Adipocyte (in vitro differentiated cells): ENCODE data around the gene AHNAK2.

ENCODE experiments used
- DNase-seq: peaks from one replicate; pipeline ENCODE4 v3.0.0-alpha.2; 2015; ENCODE audit warnings: low read depth
- H3K27me3 ChIP-seq: replicated peaks from 2 replicates; pipeline ENCODE4 v1.7.0; 2013; ENCODE audit warnings: mild to moderate bottlenecking, low read length, moderate library complexity; ENCODE audit not compliant: control insufficient read depth, insufficient read depth
- H3K36me3 ChIP-seq: 2 replicates; pipeline ENCODE4 v1.7.0; 2013; ENCODE audit warnings: low read length, mild to moderate bottlenecking, moderate library complexity; ENCODE audit not compliant: control insufficient read depth, insufficient read depth, severe bottlenecking
- H3K4me1 ChIP-seq: 2 replicates; pipeline ENCODE4 v1.7.0; 2013; ENCODE audit warnings: mild to moderate bottlenecking, low read length, moderate library complexity; ENCODE audit not compliant: control insufficient read depth, insufficient read depth
- H3K4me3 ChIP-seq: 2 replicates; pipeline ENCODE4 v1.7.0; 2013; ENCODE audit warnings: mild to moderate bottlenecking, low read length, moderate library complexity
- H3K9ac ChIP-seq: 2 replicates; pipeline ENCODE4 v1.7.0; 2013; ENCODE audit warnings: mild to moderate bottlenecking, low read length, moderate library complexity
- H3K9me3 ChIP-seq: 2 replicates; pipeline ENCODE4 v1.7.0; 2013; ENCODE audit warnings: mild to moderate bottlenecking, low read length, moderate library complexity; ENCODE audit not compliant: control insufficient read depth

The AHNAK2 gene

DNA sequence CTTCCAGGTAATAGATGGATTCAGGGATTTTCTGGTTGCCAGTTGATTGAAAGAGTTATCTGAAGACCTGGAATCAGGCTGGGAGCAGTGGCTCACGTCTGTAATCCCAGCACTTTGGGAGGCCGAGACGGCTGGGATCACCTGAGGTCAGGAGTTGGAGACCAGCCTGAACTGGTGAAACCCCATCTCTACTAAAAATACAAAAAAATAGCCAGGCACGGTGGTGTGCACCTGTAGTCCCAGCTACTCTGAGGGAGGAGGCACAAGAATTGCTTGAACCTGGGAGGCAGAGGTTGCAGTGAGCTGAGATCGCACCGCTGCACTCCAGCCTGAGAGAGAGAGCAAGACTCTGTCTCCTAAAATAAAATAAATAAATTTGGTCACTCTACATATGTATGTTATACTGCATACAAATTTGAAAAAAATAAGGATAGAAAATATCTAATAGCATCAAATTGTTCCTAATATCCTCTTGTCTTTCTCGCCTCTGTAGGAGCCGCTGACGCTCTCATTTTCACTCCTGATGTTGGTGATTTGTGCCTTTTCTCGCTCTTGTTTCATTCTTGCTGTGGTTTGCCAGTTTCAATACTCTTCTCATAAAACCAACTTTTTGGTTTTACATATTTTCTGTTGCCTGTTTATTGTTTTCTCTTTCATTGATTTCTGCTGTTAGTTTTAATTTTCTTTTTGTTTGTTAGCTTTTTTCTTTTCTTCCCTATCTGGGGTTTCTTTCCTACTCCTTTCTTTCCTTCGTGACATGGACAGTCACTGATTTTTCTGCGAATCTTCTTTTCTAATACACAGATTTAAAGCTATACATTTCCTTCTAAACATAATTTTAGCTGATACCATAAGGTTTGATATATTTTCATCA lies 77.3 kb downstream of the AHNAK2 start:
- Histone ChIP-seq H3K9me3 (peaks cover 14% of the 10 kb centered on the region), H3K4me3 (no peak overlapping the region), H3K36me3 (no peaks in the 10 kb centered on the region), H3K9ac (no peak overlapping the region), H3K27me3 (peaks cover 12% of the 10 kb centered on the region), H3K4me1 (peaks cover 19% of the 10 kb centered on the region)
- DNase-seq = no peak

DNA sequence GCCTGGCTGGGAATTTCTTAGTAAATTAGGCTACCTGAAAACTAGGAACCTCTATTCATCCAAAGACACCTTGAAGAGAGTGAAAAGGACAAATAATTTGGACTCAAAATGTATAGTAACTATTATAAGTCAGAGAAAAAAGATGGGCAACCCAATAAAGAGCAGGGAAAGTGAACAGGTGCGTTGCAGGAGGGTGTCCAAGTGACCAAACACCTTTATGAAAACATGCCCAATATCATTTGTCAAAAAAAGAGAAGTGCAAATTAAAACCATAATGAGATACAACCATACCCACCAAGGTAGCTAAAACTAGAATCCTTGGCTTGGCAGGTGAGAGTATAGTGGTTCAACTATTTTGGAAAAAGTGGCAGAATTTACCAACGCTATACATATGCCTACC lies 78.4 kb downstream of the AHNAK2 start:
- Histone ChIP-seq H3K36me3 (no peaks in the 10 kb centered on the region), H3K9me3 (peaks cover 14% of the 10 kb centered on the region), H3K4me3 (no peak overlapping the region), H3K4me1 (peaks cover 19% of the 10 kb centered on the region), H3K9ac (no peak overlapping the region), H3K27me3 (peaks cover 8% of the 10 kb centered on the region)
- DNase-seq = no peak

DNA sequence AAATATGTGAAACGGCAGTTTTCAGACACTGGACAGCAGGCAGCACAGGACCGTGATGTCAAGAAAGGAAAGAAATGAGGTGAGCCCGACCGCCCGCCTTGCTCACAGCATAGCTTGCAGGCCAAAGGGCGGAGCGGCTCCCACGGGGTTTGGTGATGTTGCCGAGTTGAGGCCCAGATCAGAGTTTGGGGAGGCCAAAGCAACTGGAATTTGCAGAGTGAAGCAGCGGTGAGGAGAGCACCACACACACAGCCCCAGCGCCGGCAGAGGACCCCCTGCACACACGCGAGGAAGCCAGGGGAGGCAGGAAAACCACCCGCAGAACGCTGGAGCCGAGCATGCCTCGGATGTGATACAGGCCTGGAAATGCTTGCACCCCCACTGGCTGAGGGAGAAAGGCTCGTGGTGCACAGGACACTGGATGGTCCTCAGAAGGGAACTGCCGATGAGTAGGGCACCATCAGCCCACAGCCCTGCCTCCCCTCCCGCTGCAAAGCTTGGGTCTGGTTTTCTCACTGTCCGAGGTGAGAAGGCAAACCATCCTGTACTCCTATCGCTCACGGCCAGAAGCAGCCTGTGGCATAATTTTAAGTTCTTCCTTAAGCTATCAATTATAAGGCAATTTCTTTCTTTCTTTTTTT lies 79.2 kb downstream of the AHNAK2 start:
- Histone ChIP-seq H3K4me1 (peaks cover 19% of the 10 kb centered on the region), H3K4me3 (peak overlapping the region; percentile 70), H3K9me3 (peaks cover 8% of the 10 kb centered on the region), H3K36me3 (peaks cover 5% of the 10 kb centered on the region), H3K27me3 (peaks cover 1% of the 10 kb centered on the region), H3K9ac (peak overlapping the region; percentile 72)
- DNase-seq = no peak

DNA sequence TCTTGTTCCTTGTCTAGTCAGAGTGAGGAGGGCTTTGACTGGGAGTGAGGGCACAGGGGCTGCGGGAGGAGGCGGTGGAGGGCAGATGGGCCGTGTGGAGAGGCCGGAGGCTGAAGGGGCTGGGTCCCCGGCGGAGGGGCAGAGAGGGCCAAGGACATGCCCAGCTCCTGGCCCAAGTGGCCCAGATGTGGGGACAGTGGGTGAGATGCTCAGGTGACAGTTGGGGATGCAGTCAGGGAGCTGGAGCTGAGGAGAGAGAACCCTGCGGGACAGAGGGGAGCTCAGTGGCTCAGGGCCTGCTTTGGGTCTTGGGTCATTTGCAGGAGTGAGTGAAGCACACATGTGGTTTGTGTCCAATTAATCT lies 80.0 kb downstream of the AHNAK2 start:
- peaks cover 5% of the 10 kb centered on the region for H3K36me3 ChIP-seq
- H3K4me1 ChIP-seq = peaks cover 19% of the 10 kb centered on the region
- H3K4me3 ChIP-seq = no peak overlapping the region
- DNase-seq = no peak
- H3K27me3 ChIP-seq = no peaks in the 10 kb centered on the region
- H3K9ac ChIP-seq = no peak overlapping the region
- no peaks in the 10 kb centered on the region for H3K9me3 ChIP-seq

DNA sequence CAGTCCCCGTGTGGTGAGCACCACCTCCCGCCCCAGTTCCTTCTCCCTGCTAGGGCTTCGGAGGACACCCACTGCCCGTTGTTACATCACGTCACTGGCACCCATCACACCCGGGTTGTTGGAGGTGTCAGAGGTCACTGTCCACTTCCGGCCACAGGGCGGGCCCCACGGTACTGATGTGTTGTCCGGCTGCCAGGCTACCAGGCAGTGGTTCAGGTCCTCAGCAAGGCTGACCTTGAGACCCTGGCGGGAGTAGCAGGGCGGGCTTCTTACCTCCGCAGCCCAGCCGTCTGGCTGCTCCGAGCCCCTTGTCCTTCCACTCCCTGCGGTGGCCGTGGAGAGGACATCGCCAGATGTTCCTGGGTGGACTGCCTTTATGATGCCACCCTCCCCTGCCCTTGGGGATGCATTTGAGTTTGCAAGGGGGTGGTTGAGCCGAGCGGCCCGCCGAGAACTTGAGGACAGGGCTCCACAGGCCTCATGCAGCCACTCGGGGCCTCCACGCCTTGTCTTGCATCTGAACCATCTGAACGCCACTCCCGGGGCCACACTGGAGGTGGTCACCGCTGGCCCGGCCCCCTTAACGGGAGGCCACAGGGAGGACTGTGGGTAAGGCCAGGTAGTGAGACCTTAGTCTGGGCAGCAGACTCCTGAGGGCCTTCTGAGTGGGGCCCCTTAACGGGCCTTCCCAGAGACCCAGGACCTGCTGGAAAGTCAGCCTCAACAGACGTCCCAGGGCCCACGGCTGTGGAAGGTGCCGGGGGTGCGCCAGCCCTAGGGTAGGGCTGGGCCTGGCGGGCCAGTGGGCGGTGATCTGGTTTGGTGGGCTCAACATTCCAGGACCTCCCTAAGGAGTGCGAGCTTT lies 80.6 kb downstream of the AHNAK2 start:
- Histone ChIP-seq H3K4me1 (peaks cover 19% of the 10 kb centered on the region), H3K9me3 (no peaks in the 10 kb centered on the region), H3K36me3 (peaks cover 5% of the 10 kb centered on the region), H3K9ac (peak overlapping the region; percentile 29), H3K27me3 (no peaks in the 10 kb centered on the region), H3K4me3 (no peak overlapping the region)
- no peak for DNase-seq

DNA sequence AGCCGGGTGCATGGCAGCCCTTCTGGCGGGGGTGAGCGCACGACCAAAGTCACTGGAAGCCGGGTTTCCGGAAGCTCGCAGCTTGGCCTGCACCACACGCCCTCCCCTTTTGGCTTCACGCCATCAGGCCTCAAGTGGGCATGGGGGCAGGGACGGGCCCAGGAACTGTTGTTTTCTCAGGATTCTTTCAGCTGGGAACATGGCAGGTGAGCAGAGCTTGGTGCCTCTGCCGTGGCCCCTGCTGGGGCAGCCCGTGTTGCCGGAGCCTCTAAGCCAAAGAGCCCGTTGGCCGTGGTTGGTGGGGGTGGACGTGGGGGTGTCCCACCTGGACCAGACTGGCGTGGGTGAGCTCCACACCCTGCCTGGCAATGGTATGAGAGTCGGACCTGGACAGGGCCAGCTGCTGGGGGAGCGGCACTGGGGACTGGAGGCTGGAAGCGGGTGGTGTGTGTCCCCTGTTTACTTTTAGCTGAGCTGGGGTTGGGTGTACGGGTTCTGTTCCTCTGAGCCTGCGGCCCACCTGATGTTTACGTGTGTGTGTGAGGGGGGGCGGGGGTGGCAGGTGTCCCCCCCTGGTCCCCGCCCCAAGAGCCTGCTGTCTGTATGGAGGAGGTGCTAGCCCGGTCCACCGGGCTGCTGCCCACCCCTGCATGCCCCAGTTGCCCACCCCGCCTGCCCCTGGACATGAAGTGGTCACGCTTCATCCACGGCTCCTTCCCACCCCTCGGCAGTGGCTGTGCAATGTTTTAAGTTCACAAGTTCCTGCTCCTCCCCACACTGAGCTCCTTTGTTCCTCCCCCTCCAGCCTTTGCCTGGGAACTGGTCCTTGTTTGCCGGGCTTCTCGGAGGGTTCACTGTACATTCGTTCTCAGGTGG lies 82.2 kb downstream of the AHNAK2 start:
- Histone ChIP-seq H3K27me3 (no peaks in the 10 kb centered on the region), H3K9me3 (no peaks in the 10 kb centered on the region), H3K4me1 (peaks cover 19% of the 10 kb centered on the region), H3K9ac (no peak overlapping the region), H3K36me3 (peaks cover 5% of the 10 kb centered on the region), H3K4me3 (no peak overlapping the region)
- DNase-seq = no peak

DNA sequence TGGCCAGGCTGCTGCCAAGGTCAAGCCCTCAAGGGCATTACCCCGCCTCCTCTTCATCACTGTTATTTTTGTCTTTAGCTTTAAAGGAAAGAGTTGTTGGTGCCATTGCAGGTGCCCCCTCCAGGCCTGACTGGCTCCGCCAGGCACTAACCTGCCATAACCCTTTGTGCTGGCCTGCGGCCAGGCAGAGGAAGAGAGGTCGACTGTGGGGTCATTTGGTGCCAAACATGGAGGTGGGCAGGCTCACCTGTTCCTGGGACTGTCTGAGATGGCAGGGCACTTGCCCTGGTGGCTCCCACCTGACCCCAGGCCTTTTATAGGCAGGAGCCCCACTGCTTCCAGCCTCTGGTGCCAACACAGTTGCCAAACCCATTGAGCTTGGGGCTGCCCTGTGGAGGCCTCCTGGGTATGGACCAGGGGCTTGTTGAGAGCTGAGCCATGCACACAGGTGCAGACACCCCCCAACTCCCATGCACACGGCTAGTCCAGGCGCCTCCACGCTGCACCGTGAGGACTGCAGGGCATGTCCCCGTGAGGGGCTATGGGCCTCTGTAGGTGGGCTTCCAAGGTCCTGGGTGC lies 82.9 kb downstream of the AHNAK2 start:
- no peaks in the 10 kb centered on the region for H3K9me3 ChIP-seq
- no peaks in the 10 kb centered on the region for H3K27me3 ChIP-seq
- H3K36me3 ChIP-seq = peaks cover 5% of the 10 kb centered on the region
- H3K4me1 ChIP-seq = peaks cover 19% of the 10 kb centered on the region
- DNase-seq = no peak
- H3K4me3 ChIP-seq = no peak overlapping the region
- no peak overlapping the region for H3K9ac ChIP-seq

DNA sequence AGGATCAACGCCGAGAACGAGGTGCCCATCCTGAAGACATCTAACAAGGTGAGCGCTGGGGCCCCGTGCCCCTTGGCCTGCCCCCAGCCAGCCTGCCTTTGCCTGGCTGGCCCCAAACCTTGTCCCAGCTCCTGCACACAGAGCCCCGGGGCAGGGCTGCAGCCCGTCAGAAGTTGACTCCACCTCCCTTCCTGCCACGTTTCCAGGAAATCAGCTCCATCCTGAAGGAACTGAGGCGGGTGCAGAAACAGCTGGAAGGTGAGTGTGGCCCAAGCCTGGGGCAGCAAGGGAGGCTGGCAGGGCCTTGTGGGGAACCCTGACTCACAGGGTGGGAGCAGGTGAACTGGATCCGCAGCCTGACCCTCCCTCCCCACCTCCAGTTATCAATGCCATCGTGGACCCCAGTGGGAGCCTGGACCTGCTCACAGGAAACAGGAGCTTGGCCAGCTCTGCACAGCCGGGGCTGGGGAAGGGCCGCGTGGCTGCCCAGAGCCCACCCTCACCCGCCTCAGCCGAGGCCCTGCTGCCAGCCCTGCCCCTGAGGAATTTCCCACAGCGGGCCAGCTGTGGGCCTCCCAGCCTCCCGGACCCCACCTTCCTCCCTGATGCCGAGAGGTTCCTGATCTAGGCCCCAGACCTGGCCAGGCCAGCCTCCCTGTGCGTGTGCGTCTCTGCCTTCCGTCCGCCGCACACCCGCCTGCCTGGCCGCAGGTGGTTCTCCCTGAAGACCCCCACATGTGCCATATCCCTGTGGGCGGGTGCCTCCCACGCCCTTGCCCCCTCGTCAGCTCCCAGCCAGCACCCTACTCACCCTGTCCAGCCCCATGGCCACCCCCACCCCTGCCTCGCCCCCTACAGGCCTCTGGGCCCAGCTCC lies 83.6 kb downstream of the AHNAK2 start:
- Histone ChIP-seq H3K27me3 (no peaks in the 10 kb centered on the region), H3K36me3 (peaks cover 6% of the 10 kb centered on the region), H3K9me3 (no peaks in the 10 kb centered on the region), H3K4me1 (peaks cover 19% of the 10 kb centered on the region), H3K9ac (no peak overlapping the region), H3K4me3 (no peak overlapping the region)
- no peak for DNase-seq

DNA sequence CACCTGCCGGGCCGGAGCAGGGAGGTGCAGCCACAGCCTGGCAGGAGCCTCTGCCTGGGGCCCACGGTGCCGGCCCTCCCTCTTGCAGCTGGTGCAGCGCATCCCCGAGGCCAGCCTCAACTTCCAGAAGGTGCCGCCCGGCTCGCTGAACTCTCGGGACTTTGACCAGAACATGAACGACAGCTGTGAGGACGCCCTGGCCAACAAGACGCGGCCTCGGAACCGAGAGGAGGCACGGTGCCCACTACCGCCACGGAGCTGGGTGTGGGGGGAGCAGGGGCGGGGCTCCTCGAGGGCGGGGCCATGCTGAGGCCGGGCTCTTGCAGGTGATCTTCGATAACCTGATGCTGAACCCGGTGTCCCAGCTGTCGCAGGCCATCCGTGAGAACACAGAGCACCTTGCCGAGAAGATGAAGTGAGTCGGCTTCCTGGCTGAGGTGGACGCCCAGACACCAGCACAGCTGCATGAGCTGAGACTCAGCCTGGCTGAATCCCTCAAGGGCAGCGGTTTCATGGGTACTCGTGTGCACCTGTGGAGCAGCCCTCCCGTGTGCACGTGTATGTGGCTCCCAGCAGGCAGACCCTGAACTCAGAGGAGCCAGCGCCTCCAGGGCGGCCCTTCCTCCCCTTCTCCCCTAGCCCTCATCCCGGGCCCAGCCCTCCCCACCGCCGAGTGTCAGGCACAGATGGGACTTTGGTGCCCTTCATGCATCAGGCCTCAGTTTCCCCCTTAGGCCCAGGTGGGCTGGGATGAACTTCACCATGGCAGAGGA lies 84.6 kb downstream of the AHNAK2 start:
- H3K9ac ChIP-seq = no peak overlapping the region
- no peak for DNase-seq

More for the DNA sequence above, 84.6 kb downstream of the AHNAK2 start:
- Histone ChIP-seq H3K4me1 (peaks cover 12% of the 10 kb centered on the region), H3K4me3 (no peak overlapping the region), H3K9me3 (no peaks in the 10 kb centered on the region), H3K27me3 (no peaks in the 10 kb centered on the region), H3K36me3 (peaks cover 11% of the 10 kb centered on the region)
